Measurements from ENCODE around the gene MIPOL1.

Gene MIPOL1

DNA sequence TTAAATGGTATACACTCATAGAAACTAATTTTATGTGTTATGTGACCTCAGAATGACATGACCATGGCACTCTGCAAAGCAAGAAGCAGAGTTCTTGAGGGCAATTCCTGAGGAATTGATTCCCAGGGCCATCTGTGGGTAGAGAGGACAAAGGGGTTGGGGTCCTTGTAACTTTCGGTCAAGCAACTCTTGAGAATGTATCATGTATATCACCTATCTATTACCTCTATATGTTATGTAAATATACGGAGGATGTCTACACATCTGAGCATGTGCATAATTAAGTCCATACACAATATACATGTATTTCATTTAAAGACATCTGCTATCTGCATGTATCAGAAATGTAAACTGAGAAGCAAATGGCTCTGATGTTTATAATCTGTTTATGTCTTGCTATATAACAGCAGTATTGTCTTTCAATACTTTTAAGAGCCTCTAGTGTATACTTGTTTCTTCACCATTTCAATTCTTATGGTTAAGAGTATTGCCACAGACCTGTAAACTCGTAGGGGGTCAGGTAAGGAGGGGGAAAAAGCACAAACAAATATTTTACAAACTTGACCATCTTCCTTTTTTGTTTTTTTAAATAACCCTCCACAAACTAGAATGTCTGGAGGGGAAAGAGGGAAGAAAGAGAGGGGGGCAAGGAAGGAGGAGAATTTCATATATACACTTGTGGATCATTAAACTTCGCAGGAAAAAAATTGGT is 392.8 kb downstream of the MIPOL1 start:
- TF ChIP-seq, protein P1, sequence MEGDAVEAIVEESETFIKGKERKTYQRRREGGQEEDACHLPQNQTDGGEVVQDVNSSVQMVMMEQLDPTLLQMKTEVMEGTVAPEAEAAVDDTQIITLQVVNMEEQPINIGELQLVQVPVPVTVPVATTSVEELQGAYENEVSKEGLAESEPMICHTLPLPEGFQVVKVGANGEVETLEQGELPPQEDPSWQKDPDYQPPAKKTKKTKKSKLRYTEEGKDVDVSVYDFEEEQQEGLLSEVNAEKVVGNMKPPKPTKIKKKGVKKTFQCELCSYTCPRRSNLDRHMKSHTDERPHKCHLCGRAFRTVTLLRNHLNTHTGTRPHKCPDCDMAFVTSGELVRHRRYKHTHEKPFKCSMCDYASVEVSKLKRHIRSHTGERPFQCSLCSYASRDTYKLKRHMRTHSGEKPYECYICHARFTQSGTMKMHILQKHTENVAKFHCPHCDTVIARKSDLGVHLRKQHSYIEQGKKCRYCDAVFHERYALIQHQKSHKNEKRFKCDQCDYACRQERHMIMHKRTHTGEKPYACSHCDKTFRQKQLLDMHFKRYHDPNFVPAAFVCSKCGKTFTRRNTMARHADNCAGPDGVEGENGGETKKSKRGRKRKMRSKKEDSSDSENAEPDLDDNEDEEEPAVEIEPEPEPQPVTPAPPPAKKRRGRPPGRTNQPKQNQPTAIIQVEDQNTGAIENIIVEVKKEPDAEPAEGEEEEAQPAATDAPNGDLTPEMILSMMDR (IDR thresholded peaks at IDR 0.05; ENCODE audit: extremely low read depth, insufficient read depth, missing control alignments), result no peak
- in situ Hi-C loops (cut with MboI; ENCODE audit: low pct_unique_long_range_greater_than_20kb, low sequenced_read_pairs, unreplicated experiment), result loop anchor here (25.0 kb wide), 2 partner anchors 928 to 1078 kb away; partner anchors contain the start of genes NKX2-1 and PAX9
- peak; percentile 13 for DNase-seq (ENCODE audit: low spot score)

DNA sequence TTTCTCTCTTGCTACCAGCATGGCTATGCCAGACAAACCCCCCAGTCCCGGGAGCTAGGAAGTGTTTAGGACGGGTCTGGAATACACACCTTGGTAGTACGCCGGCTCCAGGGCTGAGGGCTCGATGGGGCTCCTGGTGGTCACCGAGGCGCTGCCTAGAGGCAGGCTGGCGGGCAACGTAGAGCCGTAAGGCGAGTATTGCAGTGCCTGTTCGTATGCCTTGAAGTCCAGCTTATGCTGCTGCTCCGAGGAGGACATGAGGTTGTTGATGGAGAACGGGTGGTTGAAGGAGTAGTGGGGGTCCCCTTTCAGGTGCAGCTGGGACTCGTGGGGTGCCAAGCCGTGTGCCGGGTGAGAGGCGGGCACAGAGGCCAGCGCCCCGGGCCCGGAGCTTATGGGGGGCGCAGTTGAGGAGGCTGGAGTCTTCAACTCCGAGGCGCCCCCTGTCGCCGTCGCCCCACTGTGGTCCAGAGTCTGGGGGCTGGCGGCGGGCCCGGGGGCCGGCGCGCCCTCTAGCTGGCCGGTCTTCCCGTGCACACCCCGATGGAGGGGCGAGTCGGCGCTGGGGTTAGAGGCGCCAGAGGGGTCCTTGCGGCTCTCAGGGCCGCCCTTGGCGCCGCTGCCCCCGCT is 393.7 kb downstream of the MIPOL1 start:
- in situ Hi-C loops (cut with MboI; ENCODE audit: low pct_unique_long_range_greater_than_20kb, low sequenced_read_pairs, unreplicated experiment), result loop anchor here (25.0 kb wide), 2 partner anchors 929 to 1079 kb away; partner anchors contain the start of genes NKX2-1 and PAX9
- peak; percentile 20 for DNase-seq (ENCODE audit: low spot score)
- TF ChIP-seq, protein P1 (IDR thresholded peaks at IDR 0.05; ENCODE audit: extremely low read depth, insufficient read depth, missing control alignments), result no peak

DNA sequence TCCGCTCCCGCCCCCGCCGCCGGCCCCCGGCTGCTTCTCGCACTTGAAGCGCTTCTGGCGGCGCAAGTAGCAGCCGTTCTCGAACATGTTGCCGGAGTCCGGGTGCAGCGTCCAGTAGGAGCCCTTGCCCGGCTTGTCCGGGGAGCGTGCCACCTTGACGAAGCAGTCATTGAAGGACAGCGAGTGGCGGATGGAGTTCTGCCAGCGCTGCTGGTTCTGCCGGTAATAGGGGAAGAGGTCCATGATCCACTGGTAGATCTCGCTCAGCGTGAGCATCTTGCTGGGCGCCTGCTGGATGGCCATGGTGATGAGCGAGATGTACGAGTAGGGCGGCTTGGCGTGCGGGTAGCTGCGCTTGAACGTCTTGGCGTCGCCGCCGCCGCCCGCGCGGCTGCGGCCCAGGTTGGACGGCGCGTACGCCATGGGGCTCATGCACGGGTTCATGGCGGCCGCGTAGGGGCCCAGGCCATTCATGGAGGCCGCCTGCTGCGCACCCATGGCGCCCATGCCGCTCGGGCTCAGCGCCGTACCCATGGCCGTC is 394.3 kb downstream of the MIPOL1 start:
- peak; percentile 8 for DNase-seq (ENCODE audit: low spot score)
- TF ChIP-seq, protein P1 (IDR thresholded peaks at IDR 0.05; ENCODE audit: extremely low read depth, insufficient read depth, missing control alignments), result no peak
- in situ Hi-C loops (cut with MboI; ENCODE audit: low pct_unique_long_range_greater_than_20kb, low sequenced_read_pairs, unreplicated experiment), result loop anchor here (25.0 kb wide), 2 partner anchors 930 to 1080 kb away; partner anchors contain the start of genes NKX2-1 and PAX9

DNA sequence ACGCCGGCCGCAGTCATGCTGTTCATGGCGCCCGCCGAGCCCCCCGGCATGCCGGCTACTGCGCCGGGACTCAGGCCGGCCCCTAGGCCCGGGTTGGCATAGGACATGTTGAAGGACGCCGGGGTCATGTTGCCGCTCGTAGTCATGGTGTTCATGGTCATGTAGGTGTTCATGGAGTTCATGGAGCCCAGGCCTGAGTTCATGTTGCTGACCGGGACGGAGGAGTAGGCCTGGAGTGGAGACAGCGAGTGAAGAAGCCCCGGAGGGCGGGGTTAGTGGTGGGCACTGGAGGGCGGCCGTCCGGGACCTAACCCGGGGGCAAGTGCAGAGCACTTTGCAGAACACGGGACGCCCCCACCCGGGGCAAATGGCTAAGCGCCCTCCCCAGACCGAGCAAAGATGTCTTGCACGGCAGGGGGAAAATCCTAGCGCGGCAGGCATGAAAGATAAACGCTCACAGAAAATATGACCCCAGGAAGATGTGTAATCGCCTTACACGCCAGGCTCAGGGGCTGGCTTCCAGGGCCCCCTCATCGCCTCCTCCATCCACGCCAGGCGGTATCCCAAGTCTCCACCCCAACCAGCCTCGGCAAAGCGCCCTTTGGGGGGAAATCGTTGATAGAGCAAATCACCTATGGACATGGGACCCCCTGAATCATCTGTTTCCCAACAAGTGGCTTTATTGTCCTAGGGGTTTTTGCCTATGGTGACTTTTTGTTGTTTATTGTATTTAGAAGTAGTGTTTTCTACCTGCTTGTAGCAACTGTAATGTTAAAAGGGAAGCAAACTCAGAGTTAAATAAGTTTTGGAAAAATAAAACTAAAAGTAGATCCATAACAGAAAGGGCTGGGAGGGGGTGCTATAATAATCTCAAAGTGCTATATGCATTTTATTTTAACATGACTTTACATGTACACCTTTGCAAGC is 395.0 kb downstream of the MIPOL1 start:
- in situ Hi-C loops (cut with MboI; ENCODE audit: low pct_unique_long_range_greater_than_20kb, low sequenced_read_pairs, unreplicated experiment), result loop anchor here (25.0 kb wide), 2 partner anchors 930 to 1080 kb away; partner anchors contain the start of genes NKX2-1 and PAX9
- TF ChIP-seq, protein P1 (IDR thresholded peaks at IDR 0.05; ENCODE audit: extremely low read depth, insufficient read depth, missing control alignments), result no peak
- DNase-seq (ENCODE audit: low spot score), result peak; percentile 27

DNA sequence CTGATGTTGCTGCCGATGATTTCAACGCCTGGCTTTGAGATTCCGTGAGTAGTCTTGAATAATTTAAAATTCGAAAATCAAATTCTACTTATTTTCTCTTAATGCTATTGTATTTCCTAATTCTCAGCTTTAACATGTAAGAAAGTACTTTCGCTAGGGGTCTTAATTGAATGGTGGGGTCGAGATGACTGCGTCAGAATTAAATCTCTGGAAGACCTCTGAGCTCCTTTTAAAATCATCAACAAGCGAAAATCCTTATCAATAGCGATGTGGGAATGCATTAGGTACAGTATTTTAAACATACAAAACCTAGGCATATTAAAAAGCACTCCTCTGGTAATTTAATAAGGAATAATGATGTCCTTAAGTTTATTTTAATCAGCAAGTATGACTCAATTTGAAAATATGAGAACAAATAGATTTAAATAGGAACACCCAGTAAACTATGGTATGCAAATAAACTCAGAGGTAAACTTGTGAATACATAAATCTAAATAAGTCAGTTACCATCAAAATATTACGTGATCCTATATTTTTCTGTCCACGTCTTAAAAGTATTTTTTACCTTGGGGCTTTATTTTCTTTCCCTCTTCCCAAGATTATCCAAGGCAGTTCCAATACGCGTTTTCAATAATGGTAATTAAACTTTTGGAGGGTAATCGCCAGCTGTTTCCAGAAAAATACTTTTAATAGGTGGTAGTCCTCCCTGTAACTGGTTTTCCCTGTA is 395.9 kb downstream of the MIPOL1 start:
- in situ Hi-C loops (cut with MboI; ENCODE audit: low pct_unique_long_range_greater_than_20kb, low sequenced_read_pairs, unreplicated experiment), result loop anchor here (25.0 kb wide), 2 partner anchors 931 to 1081 kb away; partner anchors contain the start of genes NKX2-1 and PAX9
- TF ChIP-seq, protein P1 (IDR thresholded peaks at IDR 0.05; ENCODE audit: extremely low read depth, insufficient read depth, missing control alignments), result no peak
- peak; percentile 9 for DNase-seq (ENCODE audit: low spot score)

All from GM13977 (cell line).